Retinal pigment epithelial cell (primary cell): Measurements from ENCODE around the gene ZNF618.

Source experiments
- DNase-seq: peaks from one replicate; pipeline ENCODE4 v3.0.0-alpha.2; 2010; ENCODE audit warnings: low read depth
- H3K4me3 ChIP-seq: 2 replicates; pipeline ENCODE4 v1.5.1; 2011; ENCODE audit warnings: mild to moderate bottlenecking, low read length, control low read depth, moderate library complexity
- TF ChIP-seq, protein P1 (sequence below): conservative IDR thresholded peaks from 2 replicates; pipeline ENCODE4 v1.5.1; 2011; ENCODE audit warnings: low read depth, low read length, control low read depth, inconsistent platforms

ZNF618 gene

DNA sequence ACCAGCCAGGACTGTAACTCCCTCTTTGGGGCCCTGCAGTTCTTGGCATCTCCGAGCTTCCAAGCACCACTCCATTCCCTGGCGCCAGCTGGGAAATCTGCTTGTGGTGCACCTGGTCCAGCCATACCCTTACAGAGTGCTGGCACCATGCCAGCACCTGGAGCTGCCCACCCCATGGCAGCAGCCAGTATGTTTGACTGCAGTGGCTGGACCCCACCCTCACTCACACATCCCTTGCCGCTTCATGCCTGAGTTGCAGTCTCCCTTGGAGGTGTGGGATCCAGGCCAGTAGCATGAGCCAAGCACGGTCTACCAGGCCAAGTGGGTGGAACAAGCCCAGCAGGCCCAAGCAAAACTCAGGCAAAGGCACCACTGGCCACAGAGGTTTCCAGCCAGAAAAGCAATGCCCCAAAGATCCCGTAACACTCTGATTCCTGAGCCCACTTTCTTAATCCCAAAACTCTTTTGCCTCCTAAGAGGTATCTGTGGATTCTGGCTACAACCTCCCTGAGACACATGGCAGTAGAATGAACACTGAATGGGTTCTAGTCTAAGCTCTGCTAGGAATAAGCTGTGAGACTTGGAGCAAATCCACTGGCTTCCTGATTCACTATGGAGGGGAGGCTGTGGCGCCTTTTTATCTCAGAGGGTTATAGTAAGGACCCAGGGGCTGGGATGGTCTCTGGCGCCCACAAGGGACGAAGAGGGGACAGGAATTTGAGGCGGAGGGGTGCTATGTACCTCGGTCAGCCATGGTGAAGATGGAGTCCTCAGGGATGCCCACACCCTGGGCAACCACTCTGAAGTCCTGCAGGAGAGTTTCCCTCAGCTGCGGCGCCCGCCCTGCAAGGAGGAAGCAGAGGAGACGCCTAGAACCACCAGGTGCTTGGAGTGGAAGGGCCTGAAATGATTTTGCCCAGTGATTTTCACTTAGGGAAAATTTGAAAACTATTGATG, 196.4 kb downstream of the ZNF618 start:
- H3K4me3 ChIP-seq: no peak overlapping the region
- no peak for DNase-seq
- TF ChIP-seq, protein P1, sequence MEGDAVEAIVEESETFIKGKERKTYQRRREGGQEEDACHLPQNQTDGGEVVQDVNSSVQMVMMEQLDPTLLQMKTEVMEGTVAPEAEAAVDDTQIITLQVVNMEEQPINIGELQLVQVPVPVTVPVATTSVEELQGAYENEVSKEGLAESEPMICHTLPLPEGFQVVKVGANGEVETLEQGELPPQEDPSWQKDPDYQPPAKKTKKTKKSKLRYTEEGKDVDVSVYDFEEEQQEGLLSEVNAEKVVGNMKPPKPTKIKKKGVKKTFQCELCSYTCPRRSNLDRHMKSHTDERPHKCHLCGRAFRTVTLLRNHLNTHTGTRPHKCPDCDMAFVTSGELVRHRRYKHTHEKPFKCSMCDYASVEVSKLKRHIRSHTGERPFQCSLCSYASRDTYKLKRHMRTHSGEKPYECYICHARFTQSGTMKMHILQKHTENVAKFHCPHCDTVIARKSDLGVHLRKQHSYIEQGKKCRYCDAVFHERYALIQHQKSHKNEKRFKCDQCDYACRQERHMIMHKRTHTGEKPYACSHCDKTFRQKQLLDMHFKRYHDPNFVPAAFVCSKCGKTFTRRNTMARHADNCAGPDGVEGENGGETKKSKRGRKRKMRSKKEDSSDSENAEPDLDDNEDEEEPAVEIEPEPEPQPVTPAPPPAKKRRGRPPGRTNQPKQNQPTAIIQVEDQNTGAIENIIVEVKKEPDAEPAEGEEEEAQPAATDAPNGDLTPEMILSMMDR: no peak

DNA sequence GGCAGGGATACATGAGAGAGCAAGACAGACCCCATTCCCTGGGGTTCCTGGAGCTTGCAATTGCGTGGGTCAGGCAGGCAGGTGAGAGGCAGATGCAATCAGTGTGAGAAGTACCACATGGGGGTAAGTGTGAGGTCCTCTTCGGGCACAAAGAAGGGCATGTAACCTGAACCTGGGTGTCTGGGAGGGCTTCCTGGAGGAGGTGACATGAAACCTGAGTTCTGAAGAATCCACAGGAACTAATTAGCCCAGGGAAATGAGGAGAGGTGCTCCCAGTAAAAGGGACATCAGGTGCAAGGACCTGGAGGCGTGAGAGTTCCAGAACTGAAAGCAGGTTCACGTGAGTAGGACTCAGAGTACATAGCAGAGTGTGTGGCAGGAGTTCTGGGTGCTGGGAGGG, 199.5 kb downstream of the ZNF618 start:
- no peak for DNase-seq
- H3K4me3 ChIP-seq: no peak overlapping the region
- TF ChIP-seq, protein P1: no peak

DNA sequence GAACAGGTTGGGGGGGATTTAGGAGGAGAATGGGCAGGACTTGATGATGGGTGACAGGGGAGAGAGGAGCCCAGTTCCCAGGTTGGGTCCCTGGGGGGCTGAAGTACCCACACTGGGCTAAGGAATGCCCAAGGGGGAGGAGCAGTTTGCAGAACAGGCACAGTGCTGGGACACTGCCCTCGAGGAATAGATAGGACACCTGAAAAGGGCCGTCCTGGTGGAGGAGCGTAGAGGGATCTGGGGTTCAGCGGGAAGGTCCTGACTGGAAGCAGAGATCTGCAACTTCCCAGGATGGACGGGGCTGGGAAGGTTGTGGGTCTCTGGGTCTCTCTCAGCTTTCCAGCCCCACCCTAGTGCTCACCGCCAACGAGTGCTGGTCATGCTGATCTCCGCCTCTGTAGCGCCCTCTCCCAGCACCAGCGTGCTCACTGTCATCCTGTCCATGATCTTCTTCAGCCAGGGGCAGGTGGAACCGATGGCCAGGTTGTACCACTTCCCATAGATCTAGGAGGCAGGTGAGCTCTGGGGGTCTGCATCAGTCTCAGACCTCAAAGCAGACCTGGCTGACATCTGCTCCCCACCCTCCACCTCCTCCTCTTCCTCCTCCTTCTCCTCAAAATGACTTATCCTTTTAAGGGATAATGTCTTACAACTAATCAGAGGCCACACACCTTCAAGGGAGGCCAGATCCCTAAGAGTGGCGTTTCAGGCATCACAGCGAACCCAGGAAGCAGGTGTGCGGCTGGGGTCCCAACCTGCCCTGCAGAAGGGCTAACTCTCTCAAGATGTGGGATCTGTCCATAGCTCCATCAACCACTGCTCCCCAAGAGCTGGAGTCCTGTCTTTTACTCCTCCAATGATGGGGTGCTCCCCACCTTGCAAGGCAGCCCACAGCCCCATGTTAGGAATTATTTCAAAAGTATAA, 200.4 kb downstream of the ZNF618 start:
- H3K4me3 ChIP-seq: no peak overlapping the region
- TF ChIP-seq, protein P1: no peak
- no peak for DNase-seq

DNA sequence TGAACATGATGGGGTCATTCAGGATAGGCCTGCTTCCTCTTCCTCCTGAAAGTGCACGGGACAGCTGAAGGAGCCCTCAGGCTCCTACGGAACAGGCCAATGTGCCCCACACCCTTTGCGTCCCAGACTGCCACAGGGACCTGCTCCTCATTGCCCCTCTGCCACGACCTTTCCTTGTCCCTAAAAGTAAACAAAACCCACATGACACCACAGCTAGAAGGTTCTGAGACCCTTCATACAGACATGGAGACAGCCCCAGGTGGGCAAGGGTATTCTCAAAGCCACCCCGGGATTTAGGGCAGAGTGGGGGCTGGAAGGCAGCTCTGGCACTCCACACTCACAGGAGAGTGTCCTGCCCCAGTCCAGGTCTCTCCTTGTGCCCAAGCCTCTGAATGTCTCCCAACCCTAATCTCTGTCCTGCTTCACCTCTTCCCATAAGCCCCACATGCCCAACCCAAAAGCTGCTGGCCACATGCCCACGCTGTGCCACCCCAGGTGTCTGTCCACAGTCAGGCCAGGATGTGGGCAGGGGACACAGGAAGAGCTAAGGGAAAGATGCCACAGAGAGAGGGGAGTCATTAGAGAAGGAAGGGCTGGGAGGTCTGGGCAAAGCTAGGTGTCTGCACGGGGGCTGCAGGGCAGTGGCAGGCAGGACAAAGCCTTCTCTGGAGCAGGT, 201.2 kb downstream of the ZNF618 start:
- TF ChIP-seq, protein P1: no peak
- DNase-seq: no peak
- no peak overlapping the region for H3K4me3 ChIP-seq

DNA sequence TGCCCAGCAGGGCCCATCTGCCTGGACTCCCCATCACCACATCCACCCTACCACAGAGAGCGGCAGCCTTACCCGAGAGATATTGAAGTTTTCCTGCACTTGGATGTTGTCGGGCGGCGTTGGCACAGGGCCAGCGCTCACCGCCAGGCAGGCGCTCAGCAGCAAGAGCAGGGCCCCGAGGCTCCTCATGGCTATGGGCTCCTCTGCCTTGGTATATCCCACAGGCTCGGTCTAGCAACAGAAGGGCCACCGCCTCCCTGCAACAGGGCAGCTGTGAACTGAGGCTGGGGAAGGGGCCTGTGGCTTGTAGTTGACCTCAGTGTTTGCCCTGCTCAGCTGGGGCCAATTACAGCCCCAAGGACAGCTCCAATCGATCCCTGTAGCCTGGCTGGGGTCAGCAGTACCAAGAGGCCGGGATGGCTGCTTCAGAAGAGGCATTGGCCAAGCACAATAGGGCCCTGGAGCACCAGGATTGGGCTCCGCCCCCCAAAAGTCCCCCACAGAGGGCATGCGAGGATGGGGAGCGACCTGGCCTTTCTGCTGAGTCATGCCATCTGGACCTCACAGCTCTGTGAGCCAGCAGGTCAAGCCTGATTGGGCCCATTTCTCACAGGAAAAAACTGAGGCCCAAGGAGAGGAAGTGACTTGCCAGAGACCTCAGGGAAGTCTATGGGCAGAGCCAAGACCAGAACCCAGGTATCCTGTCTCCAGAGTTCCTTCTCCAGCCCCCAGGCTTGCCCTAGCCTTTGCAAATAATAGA, 202.1 kb downstream of the ZNF618 start, which contains the start of gene AMBP:
Gene AMBP, minus strand, starts transcription at position 280 of the 760 bp plus-strand sequence. Its CDS starts 91 bp downstream, at position 189.
- no peak for DNase-seq
- no peak within 1 kb of the TSS for H3K4me3 ChIP-seq
- TF ChIP-seq, protein P1: no peak

DNA sequence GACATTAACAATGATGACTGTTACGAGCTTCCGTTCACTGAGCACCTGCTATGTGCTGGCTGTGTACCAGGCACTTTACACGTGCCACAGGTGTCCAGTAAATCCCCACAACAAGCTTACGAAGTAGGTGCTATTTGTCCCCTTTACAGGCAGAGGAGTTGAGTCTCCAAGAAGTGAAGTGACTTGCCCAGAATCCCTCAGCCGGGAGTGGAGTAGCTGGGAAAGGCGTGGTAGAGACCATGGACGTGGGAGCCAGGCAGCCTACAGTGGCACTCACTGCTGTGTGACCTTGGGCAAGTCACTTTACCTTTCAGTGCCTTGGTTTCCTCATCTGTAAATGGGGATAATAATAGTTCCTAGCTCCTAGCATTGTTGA, 202.7 kb downstream of the ZNF618 start:
- TF ChIP-seq, protein P1: no peak
- no peak overlapping the region for H3K4me3 ChIP-seq
- no peak for DNase-seq
